GM12891 (cell line): ENCODE data around the gene SPOP.

Experiments used
- POLR2A ChIP-seq: IDR thresholded peaks from 2 replicates; pipeline ENCODE4 v1.6.1; 2011; ENCODE audit warnings: low read depth, low read length, control low read depth
- POLR2AphosphoS5 ChIP-seq: IDR thresholded peaks from 2 replicates; pipeline ENCODE4 v1.6.1; 2011; ENCODE audit warnings: low read depth, low read length, control low read depth
- POU2F2 ChIP-seq: IDR thresholded peaks from 2 replicates; pipeline ENCODE4 v1.6.1; 2011; ENCODE audit warnings: low read depth, mild to moderate bottlenecking, control low read depth, low read length, moderate library complexity
- SPI1 ChIP-seq: IDR thresholded peaks from 2 replicates; pipeline ENCODE4 v1.6.1; 2011; ENCODE audit warnings: low read depth, low read length, control low read depth
- TAF1 ChIP-seq: IDR thresholded peaks from 2 replicates; pipeline ENCODE4 v1.6.1; 2011; ENCODE audit warnings: low read depth, low read length, control low read depth

DNA sequence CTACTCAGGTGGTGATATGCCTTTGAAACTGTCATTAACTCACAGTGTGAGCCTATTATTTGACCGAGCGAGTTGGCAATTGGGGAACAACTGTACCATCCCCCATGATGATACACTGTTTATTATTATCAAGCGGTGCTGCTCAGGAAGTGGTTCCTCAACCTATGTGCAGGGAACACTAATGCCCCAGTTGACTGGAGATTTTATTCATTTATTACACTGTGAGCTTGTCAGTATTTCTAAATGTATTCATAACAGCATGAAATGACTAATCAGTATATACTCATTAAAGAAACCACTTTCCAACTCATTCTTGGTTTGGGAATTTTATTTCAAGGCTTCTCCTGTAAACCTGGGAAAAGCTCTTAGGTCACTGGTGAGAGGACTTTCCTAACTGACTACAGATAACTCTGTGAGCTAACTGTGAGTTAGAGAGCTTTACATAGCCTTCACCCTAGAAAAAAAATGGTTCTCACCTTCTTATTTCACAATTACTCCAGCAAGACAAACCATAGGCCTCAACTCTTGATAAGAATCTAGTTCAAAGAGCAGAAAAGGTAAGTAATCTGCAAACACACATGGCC, 59.8 kb downstream of the SPOP start:
- TF ChIP-seq TAF1 (no peak), POLR2A (no peak), POLR2AphosphoS5 (no peak), POU2F2 (no peak), SPI1 (no peak)
